Neural progenitor cell (in vitro differentiated cells): ENCODE results near the gene INSIG1. TPM values are rescaled to one million over a fixed set of nuclear protein-coding genes. Genes with fewer than 3 reads are reported as not detected.

Experiments
- DNase-seq: peaks from one replicate; pipeline ENCODE4 v3.0.0-alpha.2; 2016; ENCODE audit warnings: low spot score
- H2AFZ ChIP-seq: fragments of 200-600 bp; sonication (generic); replicated peaks from 2 replicates; pipeline ENCODE4 v1.6.1; 2016; ENCODE audit warnings: antibody characterized with exemption
- H3F3A ChIP-seq: fragments of 200-600 bp; sonication (generic); 2 replicates; pipeline ENCODE4 v1.6.1; 2016; ENCODE audit warnings: antibody characterized with exemption, low read depth
- H3K27ac ChIP-seq: fragments of 200-600 bp; sonication (generic); 2 replicates; pipeline ENCODE4 v1.5.1; 2016; ENCODE audit warnings: mild to moderate bottlenecking
- H3K27me3 ChIP-seq: fragments of 200-600 bp; sonication (generic); 2 replicates; pipeline ENCODE4 v1.6.1; 2016; ENCODE audit warnings: mild to moderate bottlenecking, moderate library complexity
- H3K36me3 ChIP-seq: fragments of 200-600 bp; sonication (generic); 2 replicates; pipeline ENCODE4 v1.5.1; 2016
- H3K4me1 ChIP-seq: fragments of 200-600 bp; sonication (generic); 2 replicates; pipeline ENCODE4 v1.6.1; 2016; ENCODE audit warnings: mixed run types
- H3K4me2 ChIP-seq: fragments of 200-600 bp; sonication (generic); 2 replicates; pipeline ENCODE4 v1.6.1; 2016
- H3K4me3 ChIP-seq: fragments of 200-600 bp; sonication (generic); 2 replicates; pipeline ENCODE4 v1.5.1; 2016
- H3K79me2 ChIP-seq: fragments of 200-600 bp; sonication (generic); 2 replicates; pipeline ENCODE4 v1.6.1; 2016; ENCODE audit warnings: low read depth
- H3K9ac ChIP-seq: fragments of 200-600 bp; sonication (generic); 2 replicates; pipeline ENCODE4 v1.6.1; 2016
- H3K9me3 ChIP-seq: fragments of 200-600 bp; sonication (generic); 2 replicates; pipeline ENCODE4 v1.5.1; 2016; ENCODE audit warnings: low read depth
- H4K20me1 ChIP-seq: fragments of 200-600 bp; sonication (generic); 2 replicates; pipeline ENCODE4 v1.6.1; 2016; ENCODE audit warnings: low read depth
- H3K27ac Mint-ChIP-seq: 3 replicates; pipeline ENCODE4 v1.8.0; 2021; ENCODE audit warnings: mixed read lengths
- H3K27me3 Mint-ChIP-seq: 2 replicates; pipeline ENCODE4 v1.8.0; 2022; ENCODE audit warnings: low read depth, mild to moderate bottlenecking, inconsistent platforms, moderate library complexity, mixed read lengths; ENCODE audit not compliant: insufficient read depth
- H3K36me3 Mint-ChIP-seq: 3 replicates; pipeline ENCODE4 v1.8.0; 2021; ENCODE audit warnings: mixed read lengths
- H3K4me1 Mint-ChIP-seq: 3 replicates; pipeline ENCODE4 v1.8.0; 2021; ENCODE audit warnings: mixed read lengths
- H3K4me3 Mint-ChIP-seq: 3 replicates; pipeline ENCODE4 v1.8.0; 2021; ENCODE audit warnings: mild to moderate bottlenecking, moderate library complexity, mixed read lengths
- H3K9me3 Mint-ChIP-seq: 3 replicates; pipeline ENCODE4 v1.8.0; 2020; ENCODE audit warnings: mixed read lengths
- EZH2 ChIP-seq: fragments of 200-600 bp; sonication (generic); IDR thresholded peaks from 2 replicates; pipeline ENCODE4 v1.6.1; 2017; ENCODE audit warnings: antibody characterized with exemption, mild to moderate bottlenecking, moderate library complexity
- EZH2phosphoT487 ChIP-seq: fragments of 200-600 bp; sonication (generic); IDR thresholded peaks from 2 replicates; pipeline ENCODE4 v1.6.1; 2017; ENCODE audit warnings: antibody characterized with exemption
- total RNA-seq: library from RNA; depleted of rRNA; stranded (reverse); fragments of >200 nt; gene quantifications from 2 replicates; pipeline ENCODE4 v1.2.3, GENCODE V29; 2015; ENCODE audit warnings: low replicate concordance
- TF ChIP-seq, protein P1 (sequence below): fragments of 200-600 bp; sonication (generic); IDR thresholded peaks from 2 replicates; pipeline ENCODE4 v1.5.1; 2017; ENCODE audit warnings: antibody characterized with exemption, mild to moderate bottlenecking

Gene INSIG1
- total RNA-seq, 1 donor from 2014 or later: 94.3 TPM

DNA sequence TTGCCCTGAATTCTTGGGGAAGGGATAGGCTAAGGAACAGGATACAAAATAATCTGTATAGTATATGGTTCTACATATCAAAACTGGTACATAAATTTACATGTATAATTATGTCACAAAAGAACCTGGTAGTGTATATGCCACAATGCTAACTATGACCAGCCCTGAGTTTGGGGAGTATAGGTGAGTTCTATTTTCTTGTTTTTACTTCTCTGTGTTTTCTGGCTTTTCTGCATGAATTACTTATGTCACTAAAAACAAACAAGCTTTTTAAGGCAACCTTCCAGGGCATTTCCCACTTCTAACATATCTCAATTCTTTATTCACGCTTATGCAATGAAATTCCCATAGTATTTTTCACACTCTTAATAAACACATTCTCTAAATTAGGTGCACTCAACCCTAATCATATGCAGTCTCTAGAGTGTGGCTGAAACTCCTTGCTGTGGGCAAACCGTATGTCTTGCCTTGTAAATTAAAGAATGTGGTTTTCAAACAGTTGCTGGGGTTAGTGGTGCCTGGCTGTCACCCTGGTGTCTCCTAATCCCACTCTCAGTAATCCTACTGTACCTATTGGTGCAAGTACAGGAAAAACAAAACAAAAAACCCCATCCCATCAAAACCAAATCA, 14.0 kb upstream of the INSIG1 start:
- H4K20me1 ChIP-seq: no peaks in the 10 kb centered on the region
- no peak overlapping the region for H3K4me3 ChIP-seq
- no peaks in the 10 kb centered on the region for H3F3A ChIP-seq
- H3K9me3 ChIP-seq: no peaks in the 10 kb centered on the region
- H3K36me3 ChIP-seq: no peaks in the 10 kb centered on the region
- peaks cover 3% of the 10 kb centered on the region for H3K27me3 Mint-ChIP-seq
- H3K4me1 ChIP-seq: peaks cover 11% of the 10 kb centered on the region
- no peak overlapping the region for H3K27ac ChIP-seq
- no peak overlapping the region for H3K9ac ChIP-seq
- H3K4me1 Mint-ChIP-seq: peaks cover 15% of the 10 kb centered on the region
- no peak overlapping the region for H3K4me2 ChIP-seq
- H3K36me3 Mint-ChIP-seq: peaks cover 4% of the 10 kb centered on the region
- no peak overlapping the region for H3K27ac Mint-ChIP-seq
- no peak overlapping the region for H3K4me3 Mint-ChIP-seq
- no peaks in the 10 kb centered on the region for H3K79me2 ChIP-seq
- peaks cover 12% of the 10 kb centered on the region for H3K9me3 Mint-ChIP-seq
- no peak overlapping the region for H2AFZ ChIP-seq
- no peak for TF ChIP-seq EZH2phosphoT487
- TF ChIP-seq, protein P1, sequence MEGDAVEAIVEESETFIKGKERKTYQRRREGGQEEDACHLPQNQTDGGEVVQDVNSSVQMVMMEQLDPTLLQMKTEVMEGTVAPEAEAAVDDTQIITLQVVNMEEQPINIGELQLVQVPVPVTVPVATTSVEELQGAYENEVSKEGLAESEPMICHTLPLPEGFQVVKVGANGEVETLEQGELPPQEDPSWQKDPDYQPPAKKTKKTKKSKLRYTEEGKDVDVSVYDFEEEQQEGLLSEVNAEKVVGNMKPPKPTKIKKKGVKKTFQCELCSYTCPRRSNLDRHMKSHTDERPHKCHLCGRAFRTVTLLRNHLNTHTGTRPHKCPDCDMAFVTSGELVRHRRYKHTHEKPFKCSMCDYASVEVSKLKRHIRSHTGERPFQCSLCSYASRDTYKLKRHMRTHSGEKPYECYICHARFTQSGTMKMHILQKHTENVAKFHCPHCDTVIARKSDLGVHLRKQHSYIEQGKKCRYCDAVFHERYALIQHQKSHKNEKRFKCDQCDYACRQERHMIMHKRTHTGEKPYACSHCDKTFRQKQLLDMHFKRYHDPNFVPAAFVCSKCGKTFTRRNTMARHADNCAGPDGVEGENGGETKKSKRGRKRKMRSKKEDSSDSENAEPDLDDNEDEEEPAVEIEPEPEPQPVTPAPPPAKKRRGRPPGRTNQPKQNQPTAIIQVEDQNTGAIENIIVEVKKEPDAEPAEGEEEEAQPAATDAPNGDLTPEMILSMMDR: no peak
- TF ChIP-seq EZH2: no peak
- no peak for DNase-seq
- H3K27me3 ChIP-seq: no peaks in the 10 kb centered on the region

DNA sequence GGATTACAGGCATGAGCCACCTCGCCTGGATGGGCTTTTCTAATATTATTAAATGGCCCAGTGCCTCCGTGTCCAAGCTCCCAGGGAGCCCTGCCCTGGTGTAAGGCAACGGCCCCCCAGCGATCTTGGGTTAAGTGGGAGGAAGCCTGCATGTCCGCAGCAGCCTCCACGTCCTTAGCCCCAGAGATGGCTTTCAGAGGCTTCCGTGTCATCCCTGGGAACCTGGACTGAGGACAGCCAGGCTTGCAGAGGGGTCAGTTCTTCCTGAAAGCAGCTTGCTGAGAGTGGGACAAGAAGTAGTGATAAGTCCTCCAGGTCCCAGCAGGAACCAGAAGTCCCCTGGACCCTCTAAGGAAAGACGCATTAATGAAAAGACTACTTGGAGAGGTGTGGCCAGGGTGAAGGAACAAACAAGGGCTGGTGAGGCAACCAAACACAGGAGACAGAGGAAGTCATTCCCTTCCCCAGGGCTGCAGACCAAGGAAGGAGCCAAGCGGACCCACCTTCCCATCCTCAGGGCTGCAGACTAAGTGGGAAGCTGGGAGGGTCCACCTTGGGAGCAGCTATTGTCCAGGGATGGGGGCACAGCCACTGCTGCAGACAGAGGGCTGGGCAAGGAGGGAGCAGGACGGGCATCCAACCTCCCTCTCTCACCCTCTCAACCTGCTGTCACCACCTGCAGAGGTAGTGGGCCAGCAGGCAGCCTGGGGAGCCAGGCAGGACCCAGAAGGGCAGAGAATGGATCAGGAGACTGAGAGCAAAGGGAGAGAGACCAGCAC, 13.0 kb upstream of the INSIG1 start:
- Mint-ChIP-seq H3K27me3 (no peaks in the 10 kb centered on the region), H3K4me1 (peaks cover 20% of the 10 kb centered on the region), H3K4me3 (no peak overlapping the region), H3K9me3 (peaks cover 12% of the 10 kb centered on the region), H3K36me3 (peaks cover 4% of the 10 kb centered on the region), H3K27ac (peak overlapping the region; percentile 17)
- no peaks in the 10 kb centered on the region for H3K79me2 ChIP-seq
- no peak overlapping the region for H2AFZ ChIP-seq
- no peaks in the 10 kb centered on the region for H3K9me3 ChIP-seq
- H3K27ac ChIP-seq: no peak overlapping the region
- H3K4me3 ChIP-seq: no peak overlapping the region
- no peak for DNase-seq
- no peak overlapping the region for H3K9ac ChIP-seq
- H3K4me2 ChIP-seq: no peak overlapping the region
- H3F3A ChIP-seq: no peaks in the 10 kb centered on the region
- no peak for TF ChIP-seq EZH2phosphoT487
- TF ChIP-seq, protein P1: no peak
- no peak for TF ChIP-seq EZH2
- peaks cover 11% of the 10 kb centered on the region for H3K4me1 ChIP-seq
- no peaks in the 10 kb centered on the region for H4K20me1 ChIP-seq
- H3K27me3 ChIP-seq: no peaks in the 10 kb centered on the region
- H3K36me3 ChIP-seq: no peaks in the 10 kb centered on the region

DNA sequence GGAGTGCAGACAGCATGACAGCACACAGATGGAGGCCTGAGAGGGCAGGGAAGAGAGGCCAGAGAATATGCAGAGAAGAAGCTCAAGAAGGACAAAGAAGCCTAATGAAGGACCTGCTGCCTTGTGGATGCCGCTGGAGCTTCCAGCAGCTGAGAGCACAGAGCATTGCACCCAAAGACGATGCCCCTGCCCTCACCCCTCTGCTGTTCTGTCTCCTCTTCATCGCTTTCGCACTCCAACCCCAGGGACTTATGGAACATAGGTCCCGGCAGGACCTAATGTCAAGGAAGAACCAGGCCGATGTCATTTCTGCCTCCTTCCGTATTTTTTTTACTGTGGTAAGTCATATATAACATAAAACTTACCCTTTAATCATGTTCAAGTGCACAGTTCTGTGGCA, 12.3 kb upstream of the INSIG1 start:
- no peaks in the 10 kb centered on the region for H3K79me2 ChIP-seq
- TF ChIP-seq, protein P1: no peak
- TF ChIP-seq EZH2: no peak
- H3K9me3 ChIP-seq: no peaks in the 10 kb centered on the region
- H3K27me3 Mint-ChIP-seq: no peaks in the 10 kb centered on the region
- no peaks in the 10 kb centered on the region for H3F3A ChIP-seq
- H3K27ac ChIP-seq: no peak overlapping the region
- H4K20me1 ChIP-seq: no peaks in the 10 kb centered on the region
- H3K27me3 ChIP-seq: no peaks in the 10 kb centered on the region
- peaks cover 12% of the 10 kb centered on the region for H3K9me3 Mint-ChIP-seq
- peaks cover 20% of the 10 kb centered on the region for H3K4me1 Mint-ChIP-seq
- no peak overlapping the region for H2AFZ ChIP-seq
- peak overlapping the region; percentile 23 for H3K27ac Mint-ChIP-seq
- H3K4me1 ChIP-seq: peaks cover 9% of the 10 kb centered on the region
- no peak overlapping the region for H3K4me3 ChIP-seq
- DNase-seq: no peak
- H3K4me2 ChIP-seq: no peak overlapping the region
- peaks cover 4% of the 10 kb centered on the region for H3K36me3 Mint-ChIP-seq
- no peak overlapping the region for H3K9ac ChIP-seq
- no peaks in the 10 kb centered on the region for H3K36me3 ChIP-seq
- no peak overlapping the region for H3K4me3 Mint-ChIP-seq
